ENCODE data around the gene MTFR1L.

MTFR1L gene

GRCh38 chr1:25794325-25794724, 25.4 kb upstream of the MTFR1L start:
- H3K4me3 ChIP-seq (replicated peaks; ENCODE audit: low read depth, low read length) = no peak overlapping the region
- no peak for DNase-seq (ENCODE audit: extremely low read depth, insufficient read length)
- no peaks in the 10 kb centered on the region; the same call in 1 of the 2 replicates for H3K27me3 ChIP-seq (replicated peaks; ENCODE audit: control insufficient read depth, insufficient read depth, low read length)
- no peaks in the 10 kb centered on the region for H3K36me3 ChIP-seq (ENCODE audit: control insufficient read depth, insufficient read depth, low read length)
- TF ChIP-seq CTCF (IDR thresholded peaks at IDR 0.05; ENCODE audit: insufficient read depth, low read length, poor library complexity, severe bottlenecking) = no peak

GRCh38 chr1:25795211-25795610, 24.5 kb upstream of the MTFR1L start:
- Histone ChIP-seq H3K4me3 (replicated peaks; ENCODE audit: low read depth, low read length) (no peak overlapping the region), H3K27me3 (replicated peaks; ENCODE audit: control insufficient read depth, insufficient read depth, low read length) (peaks cover 1% of the 10 kb centered on the region; the same call in 1 of the 2 replicates), H3K36me3 (ENCODE audit: control insufficient read depth, insufficient read depth, low read length) (no peaks in the 10 kb centered on the region)
- DNase-seq (ENCODE audit: extremely low read depth, insufficient read length) = no peak
- no peak for TF ChIP-seq CTCF (IDR thresholded peaks at IDR 0.05; ENCODE audit: insufficient read depth, low read length, poor library complexity, severe bottlenecking)

GRCh38 chr1:25795946-25796810, 23.6 kb upstream of the MTFR1L start:
- no peak for TF ChIP-seq CTCF (IDR thresholded peaks at IDR 0.05; ENCODE audit: insufficient read depth, low read length, poor library complexity, severe bottlenecking)
- DNase-seq (ENCODE audit: extremely low read depth, insufficient read length) = no peak
- peaks cover 3% of the 10 kb centered on the region for H3K27me3 ChIP-seq (replicated peaks; ENCODE audit: control insufficient read depth, insufficient read depth, low read length)
- H3K4me3 ChIP-seq (replicated peaks; ENCODE audit: low read depth, low read length) = no peak overlapping the region
- H3K36me3 ChIP-seq (ENCODE audit: control insufficient read depth, insufficient read depth, low read length) = no peaks in the 10 kb centered on the region

- Histone ChIP-seq H3K27me3 (replicated peaks; ENCODE audit: control insufficient read depth, insufficient read depth, low read length) (peaks cover 3% of the 10 kb centered on the region), H3K36me3 (ENCODE audit: control insufficient read depth, insufficient read depth, low read length) (no peaks in the 10 kb centered on the region), H3K4me3 (replicated peaks; ENCODE audit: low read depth, low read length) (no peak overlapping the region)
- peak; percentile 77 for TF ChIP-seq CTCF (IDR thresholded peaks at IDR 0.05; ENCODE audit: insufficient read depth, low read length, poor library complexity, severe bottlenecking)
- no peak for DNase-seq (ENCODE audit: extremely low read depth, insufficient read length)
Observed at GRCh38 chr1:25796811-25797458, 22.8 kb upstream of the MTFR1L start.

GRCh38 chr1:25797939-25798338, 21.8 kb upstream of the MTFR1L start:
- TF ChIP-seq CTCF (IDR thresholded peaks at IDR 0.05; ENCODE audit: insufficient read depth, low read length, poor library complexity, severe bottlenecking) = peak; percentile 51
- DNase-seq (ENCODE audit: extremely low read depth, insufficient read length) = no peak
- H3K4me3 ChIP-seq (replicated peaks; ENCODE audit: low read depth, low read length) = no peak overlapping the region
- peaks cover 3% of the 10 kb centered on the region for H3K27me3 ChIP-seq (replicated peaks; ENCODE audit: control insufficient read depth, insufficient read depth, low read length)
- no peaks in the 10 kb centered on the region for H3K36me3 ChIP-seq (ENCODE audit: control insufficient read depth, insufficient read depth, low read length)
